HepG2 (cell line): ENCODE results near the gene PPP1R18. TPM values are rescaled to one million over a fixed set of nuclear protein-coding genes. Genes with fewer than 3 reads are reported as not detected.

ENCODE experiments used
- ATAC-seq: fragments of 200-7000 bp; cut with Tn5 transposase; 3 replicates; pipeline ENCODE4 v1.9.1; 2020; ENCODE audit warnings: mild to moderate bottlenecking, moderate library complexity
- BruUV-seq: library from RNA; stranded (reverse); fragments of 400-500 nt; replicated peaks from 2 replicates; lab custom pipeline; 2021; lab: Mats Ljungman, UMichigan
- CTCF ChIA-PET: fragments of 300-600 bp; formaldehyde crosslinking; extraction: SDS; loops from one replicate; lab custom pipeline; 2021; ENCODE audit warnings: low total read pairs, inconsistent platforms, low intra/inter-chr PET ratio; lab: Yijun Ruan, JAX
- POLR2A ChIA-PET: fragments of 350-600 bp; sonication (Branson Sonifier 250); formaldehyde crosslinking; loops from one replicate; lab custom pipeline; 2020; ENCODE audit warnings: antibody characterized with exemption, inconsistent platforms; lab: Yijun Ruan, JAX
- DNase-seq: peaks from one replicate; pipeline ENCODE4 v3.0.0-alpha.2; 2015; ENCODE audit warnings: low spot score
- FAIRE-seq: peaks from 3 replicates; lab custom pipeline; 2011; peaks lifted over from hg19 to GRCh38; lab: Jason Lieb, UNC
- H2AFZ ChIP-seq: one replicate; pipeline ENCODE4 v1.6.1; 2011; ENCODE audit warnings: low read length, inconsistent platforms
- H3K27ac ChIP-seq: fragments of 300-600 bp; 3 replicates; pipeline ENCODE4 v1.8.0; 2011; ENCODE audit warnings: mixed run types, mild to moderate bottlenecking, mixed read lengths, low read length, inconsistent platforms; ENCODE audit not compliant: insufficient read depth; ENCODE audit errors: extremely low read length
- H3K27me3 ChIP-seq, 2 experiments: fragments of 200-600 bp in 1 of 2; 2 replicates in 1 of 2; 3 replicates in 1 of 2; pipeline versions ENCODE4 v1.6.0 to v1.8.0; 2011; ENCODE audit warnings: low read length in 2 of 2, mild to moderate bottlenecking in 2 of 2, moderate library complexity in 2 of 2, inconsistent platforms in 1 of 2; ENCODE audit not compliant: insufficient read depth in 2 of 2, control insufficient read depth in 1 of 2
- H3K36me3 ChIP-seq, 2 experiments: fragments of 200-600 bp in 1 of 2; replicated peaks in 1 of 2; 2 replicates in 1 of 2; 3 replicates in 1 of 2; pipeline versions ENCODE4 v1.5.1 to v1.8.0; 2011; ENCODE audit warnings: low read length in 2 of 2, inconsistent platforms in 1 of 2; ENCODE audit not compliant: insufficient read depth in 2 of 2, control insufficient read depth in 1 of 2
- H3K4me1 ChIP-seq: 2 replicates; pipeline ENCODE4 v1.5.1; 2012; ENCODE audit warnings: low read length, inconsistent platforms; ENCODE audit not compliant: insufficient read depth
- H3K4me2 ChIP-seq: 2 replicates; pipeline ENCODE4 v1.6.0; 2011; ENCODE audit warnings: low read depth, low read length, inconsistent platforms
- H3K4me3 ChIP-seq, 3 experiments: fragments of 200-600 bp in 1 of 3; sonication (generic), shearing (Covaris generic) in 1 of 3; replicated peaks in 1 of 3; 2 replicates each; pipeline ENCODE4 v1.5.1; 2011 to 2016; ENCODE audit warnings: low read length in 3 of 3, inconsistent platforms in 2 of 3, low read depth in 2 of 3, mild to moderate bottlenecking in 2 of 3, control low read depth in 1 of 3, mixed read lengths in 1 of 3; ENCODE audit not compliant: insufficient read depth in 1 of 3
- H3K79me2 ChIP-seq: one replicate; pipeline ENCODE4 v1.6.1; 2011; ENCODE audit warnings: low read length, inconsistent platforms; ENCODE audit not compliant: insufficient read depth
- H3K9ac ChIP-seq: 2 replicates; pipeline ENCODE4 v1.6.0; 2011; ENCODE audit warnings: mild to moderate bottlenecking, low read depth, low read length, inconsistent platforms; ENCODE audit not compliant: insufficient read depth
- H3K9me3 ChIP-seq: 2 replicates; pipeline ENCODE4 v1.5.1; 2012; ENCODE audit warnings: mild to moderate bottlenecking, low read length
- H4K20me1 ChIP-seq: 2 replicates; pipeline ENCODE4 v1.6.0; 2011; ENCODE audit warnings: inconsistent platforms, mild to moderate bottlenecking, low read length, moderate library complexity; ENCODE audit not compliant: insufficient read depth
- CCDC6 ChIP-seq: sonication (generic); formaldehyde crosslinking; IDR thresholded peaks from 2 replicates; pipeline ENCODE4 v1.8.1; 2022; ENCODE audit warnings: mild to moderate bottlenecking, missing genetic modification reagents, moderate library complexity
- CHCHD3 ChIP-seq: sonication (generic); formaldehyde crosslinking; IDR thresholded peaks from 2 replicates; pipeline ENCODE4 v1.8.0; 2022; ENCODE audit warnings: mild to moderate bottlenecking, missing genetic modification reagents, moderate library complexity
- EEA1 ChIP-seq: sonication (generic); formaldehyde crosslinking; IDR thresholded peaks from 2 replicates; pipeline ENCODE4 v1.5.1; 2020; ENCODE audit warnings: mild to moderate bottlenecking, missing genetic modification reagents, borderline replicate concordance
- MEIS2 ChIP-seq: sonication (generic); formaldehyde crosslinking; IDR thresholded peaks from 2 replicates; pipeline ENCODE4 v1.9.0; 2021; ENCODE audit warnings: mild to moderate bottlenecking, missing genetic modification reagents
- NFIC ChIP-seq: IDR thresholded peaks from 2 replicates; pipeline ENCODE4 v1.6.1; 2012; ENCODE audit warnings: mild to moderate bottlenecking, low read length, inconsistent platforms
- TGIF2 ChIP-seq: IDR thresholded peaks from 2 replicates; pipeline ENCODE4 v1.6.1; 2016; ENCODE audit warnings: control low read depth, missing compliant biosample characterization
- TOPORS ChIP-seq: sonication (generic); formaldehyde crosslinking; IDR thresholded peaks from 2 replicates; pipeline ENCODE4 v1.8.0; 2023; ENCODE audit warnings: mild to moderate bottlenecking, missing genetic modification reagents
- ZBTB37 ChIP-seq: sonication (generic); formaldehyde crosslinking; IDR thresholded peaks from 2 replicates; pipeline ENCODE4 v1.4.0; 2020; ENCODE audit warnings: mild to moderate bottlenecking, missing genetic modification reagents
- ZKSCAN1 ChIP-seq: fragments of 150-350 bp; IDR thresholded peaks from 2 replicates; pipeline ENCODE4 v1.6.1; 2014; ENCODE audit warnings: low read length
- ZMYM3 ChIP-seq: sonication (generic); formaldehyde crosslinking; IDR thresholded peaks from 2 replicates; pipeline ENCODE4 v1.5.1; 2020; ENCODE audit warnings: mild to moderate bottlenecking, missing genetic modification reagents
- ZNF124 ChIP-seq: sonication (generic); formaldehyde crosslinking; IDR thresholded peaks from 2 replicates; pipeline ENCODE4 v1.4.0; 2020; ENCODE audit warnings: missing genetic modification reagents
- ZNF317 ChIP-seq: sonication (generic); formaldehyde crosslinking; IDR thresholded peaks from 2 replicates; pipeline ENCODE4 v1.5.0; 2020; ENCODE audit warnings: mild to moderate bottlenecking, missing genetic modification reagents
- ZNF460 ChIP-seq: sonication (generic); formaldehyde crosslinking; IDR thresholded peaks from 2 replicates; pipeline ENCODE4 v1.5.1; 2020; ENCODE audit warnings: missing genetic modification reagents, mild to moderate bottlenecking, borderline replicate concordance
- ZNF503 ChIP-seq: sonication (generic); formaldehyde crosslinking; IDR thresholded peaks from 2 replicates; pipeline ENCODE4 v1.4.0; 2020; ENCODE audit warnings: missing genetic modification reagents
- ZNF674 ChIP-seq: sonication (generic); formaldehyde crosslinking; IDR thresholded peaks from 2 replicates; pipeline ENCODE4 v1.5.0; 2020; ENCODE audit warnings: low read depth, mild to moderate bottlenecking, missing genetic modification reagents
- ZNF704 ChIP-seq: sonication (generic); formaldehyde crosslinking; IDR thresholded peaks from 2 replicates; pipeline ENCODE4 v1.8.1; 2023; ENCODE audit warnings: mild to moderate bottlenecking, inconsistent platforms, moderate library complexity, missing genetic modification reagents, borderline replicate concordance
- ZNF850 ChIP-seq: sonication (generic); formaldehyde crosslinking; conservative IDR thresholded peaks from 2 replicates; pipeline ENCODE4 v1.9.0; 2021; ENCODE audit warnings: mild to moderate bottlenecking, missing genetic modification reagents
- ZSCAN25 ChIP-seq: sonication (generic); formaldehyde crosslinking; IDR thresholded peaks from 2 replicates; pipeline ENCODE4 v1.8.0; 2022; ENCODE audit warnings: mild to moderate bottlenecking, missing genetic modification reagents
- ZXDC ChIP-seq: sonication (generic); formaldehyde crosslinking; IDR thresholded peaks from 2 replicates; pipeline ENCODE4 v1.5.0; 2020; ENCODE audit warnings: mild to moderate bottlenecking, missing genetic modification reagents
- WGBS: methylation state at CpG from one replicate; pipeline ENCODE4 v1.1.6; 2017; ENCODE audit warnings: low lambda C conversion rate; 5-methylcytosine and 5-hydroxymethylcytosine counted together
- in situ Hi-C: cut with HindIII; loops from 2 replicates; pipeline ENCODE4 v1.10.0; 2017; ENCODE audit warnings: low pct_unique_long_range_greater_than_20kb; ENCODE audit not compliant: extremely low pct_ligation_motif_present
- intact Hi-C: fragments of 100-400 bp; cut with micrococcal nuclease; formaldehyde crosslinking; loops from one replicate; pipeline ENCODE4 v1.10.0; 2022; ENCODE audit not compliant: unreplicated experiment
- polyA plus RNA-seq, 8 experiments: library from polyadenylated mRNA; depleted of rRNA in 3 of 8; stranded (reverse) in 7 of 8; unstranded in 1 of 8; fragments of >200 nt; fragmentation: Illumina TruSeq in 4 of 8; extraction: Trizol in 4 of 8; gene quantifications; 2 replicates each; pipeline versions ENCODE4 v1.2.1 to v1.2.3, GENCODE V29; 2011 to 2016; ENCODE audit warnings: low read depth in 4 of 8, missing spikeins in 1 of 8, mixed read lengths in 1 of 8; ENCODE audit not compliant: insufficient read depth in 1 of 8
- total RNA-seq, 5 experiments: library from RNA; depleted of rRNA; stranded (reverse); fragments of >200 nt; fragmentation: Illumina TruSeq; extraction: Trizol; gene quantifications; 2 replicates each; pipeline ENCODE4 v1.2.3, GENCODE V29; 2016; ENCODE audit warnings: low read depth in 1 of 5

The PPP1R18 gene
- total and polyA plus RNA-seq, 2 of the 13 experiments (the other 11 are each of a cell fraction or from before 2014, with no cell fraction given) = 4.9 to 9.2 TPM

- Histone ChIP-seq H3K9ac (peak overlapping the region; percentile 75), H3K36me3 (peaks cover 10 to 21% of the 10 kb centered on the region in 2 experiments), H2AFZ (peak overlapping the region; percentile 55), H3K27ac (peak overlapping the region; percentile 69), H3K4me3 (peak overlapping the region; percentile 57 to 89 (median 81)), H3K27me3 (no peaks in the 10 kb centered on the region; a peak in 1 of 5 replicates), H3K4me2 (peak overlapping the region; percentile 96), H3K4me1 (peaks cover 58% of the 10 kb centered on the region), H4K20me1 (peaks cover 29% of the 10 kb centered on the region), H3K9me3 (no peaks in the 10 kb centered on the region), H3K79me2 (peaks cover 46% of the 10 kb centered on the region)
- POLR2A ChIA-PET = interaction anchor here (0.9 to 2.9 kb wide), 6 partner anchors 12 to 104 kb away, joined by 3 to 43 read pairs (median 4); partner anchors contain the start of gene IER3
- WGBS = 26% methylated on average over 8 of the region's 8 CpGs
- CTCF ChIA-PET = no interaction called here
- in situ Hi-C loops = no loop called here
- intact Hi-C loops = no loop called here
- no peak for ATAC-seq
- no TSS peak for BruUV-seq
- no peak for FAIRE-seq
- no peak for DNase-seq
- TF ChIP-seq ZMYM3 (CRISPR knock-in tag) (no peak), ZKSCAN1 (no peak), ZNF124 (CRISPR knock-in tag) (0 out of 2 replicates have a peak, but pooled peaks have one; percentile 22), EEA1 (CRISPR knock-in tag) (no peak), ZNF317 (CRISPR knock-in tag) (no peak), TOPORS (CRISPR knock-in tag) (no peak), TGIF2 (CRISPR knock-in tag) (no peak), ZNF674 (no peak), NFIC (0 out of 2 replicates have a peak, but pooled peaks have one; percentile 19), ZNF460 (no peak), ZNF850 (CRISPR knock-in tag) (0 out of 2 replicates have a peak, but pooled peaks have one; percentile 70), ZNF704 (no peak), CCDC6 (CRISPR knock-in tag) (no peak), ZBTB37 (CRISPR knock-in tag) (no peak), ZSCAN25 (peak; percentile 25; the same call in 1 of the 2 replicates), CHCHD3 (CRISPR knock-in tag) (no peak), ZXDC (CRISPR knock-in tag) (no peak), ZNF503 (0 out of 2 replicates have a peak, but pooled peaks have one; percentile 4), MEIS2 (CRISPR knock-in tag) (no peak)
Measured at GRCh38 chr6:30719356-30719755, 32.9 kb upstream of the PPP1R18 start.
